ENCODE results near the gene SLC25A44.

Gene SLC25A44

DNA sequence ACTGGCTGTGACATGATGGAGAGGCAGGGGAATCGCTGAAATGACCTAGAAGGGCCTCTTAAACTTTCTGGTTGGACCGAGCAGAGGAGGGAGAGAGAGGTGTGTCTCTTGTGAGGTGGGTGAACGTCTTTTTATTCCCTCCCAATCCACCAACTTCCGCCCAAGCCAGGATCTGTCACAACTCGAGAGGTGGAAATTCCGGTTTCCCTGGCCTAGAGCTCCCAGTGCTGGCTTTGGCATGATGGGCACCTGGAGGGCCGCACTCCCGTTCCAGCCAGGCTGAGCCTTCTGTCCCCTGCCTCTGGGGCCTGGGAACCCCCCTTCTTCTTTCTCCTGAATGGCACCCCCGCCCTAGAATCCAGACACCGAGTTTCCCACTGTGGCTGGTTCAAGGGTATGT is 40.5 kb upstream of the SLC25A44 start, which contains the start of gene SEMA4A:
TSS of gene SEMA4A (plus strand) at position 224 of the 400 bp plus-strand sequence. CDS start 994 bp downstream, outside the sequence.
- Mint-ChIP-seq H3K9me3 (no peaks in the 10 kb centered on the region), H3K4me3 (no peak within 1 kb of the TSS), H3K4me1 (peaks cover 66% of the 10 kb centered on the region), H3K27ac (peak within 1 kb of the TSS; percentile 92), H3K27me3 (ENCODE audit: low read depth, poor library complexity) (peaks cover 56% of the 10 kb centered on the region), H3K36me3 (ENCODE audit: low read depth) (no peaks in the 10 kb centered on the region)
- TF ChIP-seq, protein P1, sequence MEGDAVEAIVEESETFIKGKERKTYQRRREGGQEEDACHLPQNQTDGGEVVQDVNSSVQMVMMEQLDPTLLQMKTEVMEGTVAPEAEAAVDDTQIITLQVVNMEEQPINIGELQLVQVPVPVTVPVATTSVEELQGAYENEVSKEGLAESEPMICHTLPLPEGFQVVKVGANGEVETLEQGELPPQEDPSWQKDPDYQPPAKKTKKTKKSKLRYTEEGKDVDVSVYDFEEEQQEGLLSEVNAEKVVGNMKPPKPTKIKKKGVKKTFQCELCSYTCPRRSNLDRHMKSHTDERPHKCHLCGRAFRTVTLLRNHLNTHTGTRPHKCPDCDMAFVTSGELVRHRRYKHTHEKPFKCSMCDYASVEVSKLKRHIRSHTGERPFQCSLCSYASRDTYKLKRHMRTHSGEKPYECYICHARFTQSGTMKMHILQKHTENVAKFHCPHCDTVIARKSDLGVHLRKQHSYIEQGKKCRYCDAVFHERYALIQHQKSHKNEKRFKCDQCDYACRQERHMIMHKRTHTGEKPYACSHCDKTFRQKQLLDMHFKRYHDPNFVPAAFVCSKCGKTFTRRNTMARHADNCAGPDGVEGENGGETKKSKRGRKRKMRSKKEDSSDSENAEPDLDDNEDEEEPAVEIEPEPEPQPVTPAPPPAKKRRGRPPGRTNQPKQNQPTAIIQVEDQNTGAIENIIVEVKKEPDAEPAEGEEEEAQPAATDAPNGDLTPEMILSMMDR (IDR thresholded peaks at IDR 0.05), result no peak
- DNase-seq, result no peak

DNA sequence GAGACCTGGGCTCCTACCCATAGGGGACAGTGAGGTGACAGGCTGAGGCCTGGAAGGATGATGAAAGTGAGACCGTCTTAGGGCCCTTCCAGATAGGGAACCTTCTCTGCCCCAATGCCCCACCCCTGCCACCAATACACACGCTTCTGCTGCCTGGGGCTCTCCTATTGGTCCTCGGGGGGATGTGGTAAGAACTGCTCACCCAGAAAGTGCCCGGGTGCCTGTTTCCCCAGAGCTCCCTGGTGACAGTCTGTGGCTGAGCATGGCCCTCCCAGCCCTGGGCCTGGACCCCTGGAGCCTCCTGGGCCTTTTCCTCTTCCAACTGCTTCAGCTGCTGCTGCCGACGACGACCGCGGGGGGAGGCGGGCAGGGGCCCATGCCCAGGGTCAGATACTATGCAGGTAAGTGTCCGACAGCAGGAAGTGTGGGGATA is 39.6 kb upstream of the SLC25A44 start:
- H3K4me3 Mint-ChIP-seq, result no peak overlapping the region
- H3K27ac Mint-ChIP-seq, result no peak overlapping the region
- no peaks in the 10 kb centered on the region for H3K9me3 Mint-ChIP-seq
- TF ChIP-seq, protein P1 (IDR thresholded peaks at IDR 0.05), result no peak
- H3K4me1 Mint-ChIP-seq, result peaks cover 75% of the 10 kb centered on the region
- peaks cover 46% of the 10 kb centered on the region for H3K27me3 Mint-ChIP-seq (ENCODE audit: low read depth, poor library complexity)
- no peak for DNase-seq
- H3K36me3 Mint-ChIP-seq (ENCODE audit: low read depth), result no peaks in the 10 kb centered on the region

DNA sequence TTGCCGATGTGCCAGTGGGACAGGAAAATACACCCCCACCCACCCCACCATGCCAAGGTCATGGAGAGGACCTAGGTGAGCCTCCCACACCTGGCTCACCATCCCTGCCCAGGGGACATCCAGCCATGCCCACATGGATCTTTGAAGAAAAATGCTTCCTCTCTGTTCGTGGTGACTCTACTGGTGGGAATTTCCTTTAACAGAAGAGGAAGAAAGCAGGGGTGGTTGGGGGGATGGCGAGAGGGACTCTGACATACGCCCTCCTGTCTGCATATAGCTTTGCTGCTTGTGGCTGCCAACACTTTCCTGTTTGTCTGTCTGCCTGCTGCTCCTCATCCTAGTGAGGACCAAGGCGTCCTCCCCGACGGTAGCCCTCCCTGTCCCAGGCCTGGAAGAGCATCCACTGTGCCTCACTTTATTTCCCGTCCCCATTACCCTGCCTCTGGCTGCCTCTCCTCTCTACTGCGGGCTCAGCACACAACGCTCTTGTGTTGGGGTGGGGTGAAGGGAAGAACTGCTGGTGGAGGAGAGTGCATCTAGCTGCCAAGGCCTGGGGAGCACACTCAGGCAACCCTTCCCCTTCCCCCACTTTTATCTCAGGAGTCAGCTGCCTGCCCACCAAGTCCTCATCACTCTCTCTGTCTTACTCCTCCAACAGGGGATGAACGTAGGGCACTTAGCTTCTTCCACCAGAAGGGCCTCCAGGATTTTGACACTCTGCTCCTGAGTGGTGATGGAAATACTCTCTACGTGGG is 38.0 kb upstream of the SLC25A44 start:
- no peaks in the 10 kb centered on the region for H3K36me3 Mint-ChIP-seq (ENCODE audit: low read depth)
- TF ChIP-seq, protein P1 (IDR thresholded peaks at IDR 0.05), result no peak
- H3K4me1 Mint-ChIP-seq, result peaks cover 79% of the 10 kb centered on the region
- H3K27me3 Mint-ChIP-seq (ENCODE audit: low read depth, poor library complexity), result peaks cover 30% of the 10 kb centered on the region
- H3K27ac Mint-ChIP-seq, result no peak overlapping the region
- H3K4me3 Mint-ChIP-seq, result no peak overlapping the region
- H3K9me3 Mint-ChIP-seq, result no peaks in the 10 kb centered on the region
- no peak for DNase-seq

DNA sequence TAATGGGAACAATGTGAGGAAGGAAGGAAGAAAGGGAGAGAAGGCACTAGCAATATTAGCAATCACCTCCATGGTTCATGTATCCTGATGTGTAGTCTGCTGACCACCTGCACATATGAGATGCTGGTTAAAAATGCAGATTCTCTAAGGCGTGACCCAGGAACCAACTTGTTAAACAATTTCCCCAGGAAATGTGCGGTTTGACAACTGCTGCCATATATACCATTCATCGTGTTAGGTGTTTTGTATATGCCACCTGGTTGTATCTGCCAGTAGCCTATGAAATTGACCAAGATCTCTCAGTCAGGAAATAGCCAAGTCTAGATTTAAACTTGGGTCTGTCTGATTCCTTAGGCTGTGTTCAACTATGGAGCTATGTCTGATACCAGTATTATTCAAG is 36.4 kb upstream of the SLC25A44 start:
- TF ChIP-seq, protein P1 (IDR thresholded peaks at IDR 0.05), result no peak
- peaks cover 79% of the 10 kb centered on the region for H3K4me1 Mint-ChIP-seq
- peaks cover 19% of the 10 kb centered on the region for H3K27me3 Mint-ChIP-seq (ENCODE audit: low read depth, poor library complexity)

DNA sequence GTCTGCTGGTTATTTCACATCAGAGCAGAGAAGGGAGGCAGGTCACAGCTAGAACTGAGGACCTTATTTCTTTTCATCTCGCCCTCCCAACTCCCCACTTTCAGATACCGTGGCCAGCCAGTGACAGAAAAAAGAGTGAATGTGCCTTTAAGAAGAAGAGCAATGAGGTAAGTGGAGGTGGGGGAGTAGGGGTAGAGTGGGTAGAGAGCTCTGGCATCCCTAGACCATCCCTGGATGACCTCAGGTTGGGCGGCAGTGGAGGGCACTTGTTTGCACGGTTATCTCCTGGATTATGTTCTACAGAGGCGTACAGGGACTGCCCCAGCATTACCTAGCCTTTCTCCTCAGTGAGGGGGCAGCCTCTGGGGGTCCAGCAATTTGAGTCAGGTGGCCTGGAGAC is 35.9 kb upstream of the SLC25A44 start:
- Mint-ChIP-seq H3K9me3 (no peaks in the 10 kb centered on the region), H3K36me3 (ENCODE audit: low read depth) (no peaks in the 10 kb centered on the region), H3K27me3 (ENCODE audit: low read depth, poor library complexity) (peaks cover 20% of the 10 kb centered on the region), H3K4me1 (peaks cover 74% of the 10 kb centered on the region), H3K4me3 (no peak overlapping the region), H3K27ac (no peak overlapping the region)
- TF ChIP-seq, protein P1 (IDR thresholded peaks at IDR 0.05), result no peak
- DNase-seq, result no peak

More for the DNA sequence above, 36.4 kb upstream of the SLC25A44 start:
- Mint-ChIP-seq H3K9me3 (no peaks in the 10 kb centered on the region), H3K4me3 (no peak overlapping the region), H3K27ac (no peak overlapping the region), H3K36me3 (ENCODE audit: low read depth) (no peaks in the 10 kb centered on the region)
- DNase-seq, result no peak

Data from nephron progenitor cell (in vitro differentiated cells).